ENCODE results near the gene TSHB. TPM values are rescaled to one million over a fixed set of nuclear protein-coding genes. Genes with fewer than 3 reads are reported as not detected.

Gene TSHB
- polyA plus RNA-seq, 1 donor: not detected

Other genes starting within 250 kb of the TSHB start
- gene SIKE1, start 249.1 kb upstream of the TSHB start, polyA plus RNA-seq (ENCODE audit: insufficient read length): 25.3 TPM
- gene SYCP1, start 175.0 kb upstream of the TSHB start, polyA plus RNA-seq (ENCODE audit: insufficient read length): not detected
- 9.4 TPM for gene TSPAN2, start 59.7 kb downstream of the TSHB start, polyA plus RNA-seq (ENCODE audit: insufficient read length)

Data from hindlimb muscle (tissue), 1 donor.